Heart left ventricle (tissue), 16 donors: ENCODE data around the gene DDX46. TPM values are rescaled to one million over a fixed set of nuclear protein-coding genes. Genes with fewer than 3 reads are reported as not detected.
"Not testable (repeated sequence)": the region's sequence is repeated elsewhere in the genome, so short reads cannot be mapped to it uniquely, and the experiment has no call there.

Experiments
- ATAC-seq, 4 donors: fragments of 200-7000 bp; cut with Tn5 transposase; one replicate each; pipeline ENCODE4 v1.9.1; 2020 to 2022; ENCODE audit warnings: moderate library complexity in 4 of 4, mild to moderate bottlenecking in 3 of 4, moderate number of reproducible peaks in 1 of 4
- DNase-seq, 5 donors: peaks; one replicate each; pipeline ENCODE4 v3.0.0-alpha.2; 2020
- H3K27ac ChIP-seq, 12 donors: fragments of 200-600 bp; sonication (generic) in 4 of 12; one replicate each; pipeline versions ENCODE4 v1.5.0 to v1.8.0; 2016 to 2022; ENCODE audit warnings: mild to moderate bottlenecking in 2 of 12
- H3K27me3 ChIP-seq, 9 donors: fragments of 200-600 bp; sonication (generic) in 2 of 9; one replicate each; pipeline versions ENCODE4 v1.5.1 to v1.8.0; 2016 to 2022; ENCODE audit warnings: mild to moderate bottlenecking in 3 of 9
- H3K36me3 ChIP-seq, 9 donors: fragments of 200-600 bp; sonication (generic) in 2 of 9; one replicate each; pipeline versions ENCODE4 v1.5.0 to v1.8.0; 2018 to 2022; ENCODE audit warnings: mild to moderate bottlenecking in 2 of 9
- H3K4me1 ChIP-seq, 12 donors: fragments of 200-600 bp; sonication (generic) in 4 of 12; one replicate each; pipeline versions ENCODE4 v1.5.0 to v1.8.0; 2016 to 2022; ENCODE audit warnings: mild to moderate bottlenecking in 3 of 12
- H3K4me3 ChIP-seq, 12 donors: fragments of 200-600 bp; sonication (generic) in 4 of 12; one replicate each; pipeline versions ENCODE4 v1.5.0 to v1.8.0; 2017 to 2022; ENCODE audit warnings: mild to moderate bottlenecking in 9 of 12, moderate library complexity in 4 of 12
- H3K9me3 ChIP-seq, 12 donors: fragments of 200-600 bp; sonication (generic) in 4 of 12; one replicate each; pipeline versions ENCODE4 v1.5.0 to v1.8.0; 2016 to 2022; ENCODE audit warnings: mild to moderate bottlenecking in 1 of 12
- POLR2A ChIP-seq, 2 donors: fragments of 450-650 bp; IDR thresholded peaks; one replicate each; pipeline ENCODE4 v1.6.1; 2017; ENCODE audit warnings: antibody characterized with exemption in 2 of 2, mild to moderate bottlenecking in 2 of 2, moderate library complexity in 2 of 2
- WGBS, 4 donors: extraction: QIAGEN DNeasy Blood & Tissue Kit in 2 of 4; methylation state at CpG; one replicate each; pipeline versions ENCODE4 v1.1.5 to v1.1.7; 2013 to 2018; 5-methylcytosine and 5-hydroxymethylcytosine counted together
- intact Hi-C, 10 donors: fragments of 100-400 bp; cut with DNase I; formaldehyde crosslinking; loops; one replicate each; pipeline versions ENCODE4 v1.11.1 to v1.14.2; 2022
- polyA plus RNA-seq, 2 donors: library from polyadenylated mRNA; stranded (reverse); fragments of 200-250 nt; gene quantifications; one replicate each; pipeline ENCODE4 v1.2.3, GENCODE V29; 2013
- total RNA-seq, 9 donors: library from RNA; depleted of rRNA in 2 of 9; stranded (reverse); fragments of >200 nt in 2 of 9; fragmentation: NEBNext Ultra II Directional in 3 of 9; extraction: Animal tissue kit (Norgen Biotek cat#: 25700) in 3 of 9; gene quantifications; one replicate each; pipeline versions ENCODE4 v1.1.0 to v1.2.4, GENCODE V29; 2016 to 2023
- TF ChIP-seq, protein P1 (sequence below), 12 donors: fragments of 200-600 bp; sonication (generic) in 4 of 12; IDR thresholded peaks; one replicate each; pipeline versions ENCODE4 v1.5.0 to v1.8.0; 2018 to 2022; ENCODE audit warnings: antibody characterized with exemption in 12 of 12, mild to moderate bottlenecking in 5 of 12
- donor health status: ischemic (EF 13 %, LVEDD 7.1; RV severe dilation, severe dysfunction).
- donor health status: healthy with polysubstance abuse.
- donor health status: DM: no; HTN: yes; CAD: no.
- donor health status: DM: no; HTN: no; CAD: no.
- donor health status: ischemic (EF 25% LVEDD 6.9; RV normal size, moderate dysfunction).
- donor health status: ischemic (EF 25% LVEDD 5.7; RV mildly dilated, moderate dysfunction).
- donor health status: healthy.
- donor health status: DM: yes; HTN: yes; CAD: no.
- donor health status: ischemic (EF 35%, LVEDD 5.7; RV mildly dilated, moderate dysfunction).
- donor health status: nonischemic (EF 11% LVEDD 7.7; RV severe dilation, severe dysfunction).
- donor health status: DM: yes; HTN: yes; CAD: no.
- donor health status: PGD.
- donor health status: ischemic (EF 29% LVEDD 5.4; RV normal size, mild dysfunction).
- donor health status: nonischemic (EF 23%, LVEDD 6.1; RV moderate dilation, normal function).

DDX46 gene
- total and polyA plus RNA-seq, 11 donors = 14.3 to 37.0 (median 28.8) TPM

DNA sequence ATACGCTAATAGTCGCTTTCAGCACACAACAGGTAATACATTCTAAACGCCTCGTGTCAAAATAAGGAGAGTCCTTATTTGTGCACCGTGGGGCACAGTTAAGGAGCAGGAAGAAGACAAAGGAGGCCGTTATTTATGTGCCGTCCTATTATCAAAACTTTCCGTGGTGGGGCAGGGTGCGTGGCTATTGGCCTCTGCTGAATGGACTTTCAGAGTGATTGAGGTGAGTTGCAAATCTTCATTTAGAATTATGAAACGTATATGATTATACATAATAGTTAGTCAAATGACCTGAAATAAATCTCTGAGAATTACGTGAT is 88.0 kb downstream of the DDX46 start:
- DNase-seq (peak in 1 of 5 donors; percentile 18), ATAC-seq (peak in 1 of 4 donors; percentile 16)
- H3K9me3 ChIP-seq = no peaks in the 10 kb centered on the region
- peak overlapping the region; percentile 68 to 99 (median 90) for H3K4me3 ChIP-seq
- 1 to 3% (median 1%) methylated on average over 11 of the region's 11 CpGs for WGBS, 4 donors
- intact Hi-C loops = loop anchor here in 8 of 10 donors (1.0 to 10.0 kb wide), 5 partner anchors 28 to 92 kb away; partner anchors contain the start of genes PCBD2 (in 8 of the 8), DDX46 (in 1 of the 8) and TXNDC15 (in 1 of the 8)
- H3K4me1 ChIP-seq = peaks cover 6 to 46% (median 32%) of the 10 kb centered on the region in 12 donors
- H3K27me3 ChIP-seq = no peaks in the 10 kb centered on the region
- peaks cover 0 to 30% (median 8%) of the 10 kb centered on the region in 9 donors for H3K36me3 ChIP-seq
- TF ChIP-seq POLR2A (IDR thresholded peaks at IDR 0.05) = no peak
- TF ChIP-seq, protein P1, sequence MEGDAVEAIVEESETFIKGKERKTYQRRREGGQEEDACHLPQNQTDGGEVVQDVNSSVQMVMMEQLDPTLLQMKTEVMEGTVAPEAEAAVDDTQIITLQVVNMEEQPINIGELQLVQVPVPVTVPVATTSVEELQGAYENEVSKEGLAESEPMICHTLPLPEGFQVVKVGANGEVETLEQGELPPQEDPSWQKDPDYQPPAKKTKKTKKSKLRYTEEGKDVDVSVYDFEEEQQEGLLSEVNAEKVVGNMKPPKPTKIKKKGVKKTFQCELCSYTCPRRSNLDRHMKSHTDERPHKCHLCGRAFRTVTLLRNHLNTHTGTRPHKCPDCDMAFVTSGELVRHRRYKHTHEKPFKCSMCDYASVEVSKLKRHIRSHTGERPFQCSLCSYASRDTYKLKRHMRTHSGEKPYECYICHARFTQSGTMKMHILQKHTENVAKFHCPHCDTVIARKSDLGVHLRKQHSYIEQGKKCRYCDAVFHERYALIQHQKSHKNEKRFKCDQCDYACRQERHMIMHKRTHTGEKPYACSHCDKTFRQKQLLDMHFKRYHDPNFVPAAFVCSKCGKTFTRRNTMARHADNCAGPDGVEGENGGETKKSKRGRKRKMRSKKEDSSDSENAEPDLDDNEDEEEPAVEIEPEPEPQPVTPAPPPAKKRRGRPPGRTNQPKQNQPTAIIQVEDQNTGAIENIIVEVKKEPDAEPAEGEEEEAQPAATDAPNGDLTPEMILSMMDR (IDR thresholded peaks at IDR 0.05) = no peak
- peak overlapping the region; percentile 94 to 99 (median 97) for H3K27ac ChIP-seq

- H3K27me3 ChIP-seq, ATAC-seq, H3K9me3 ChIP-seq, H3K4me3 ChIP-seq, DNase-seq, H3K27ac ChIP-seq: not testable (repeated sequence)
- intact Hi-C loops = loop anchor here in 4 of 10 donors (10.0 kb wide), 2 partner anchors 55 to 95 kb away; partner anchors contain the start of genes PCBD2 (in 3 of the 4) and DDX46 (in 1 of the 4)
- peaks cover 6 to 51% (median 35%) of the 10 kb centered on the region in 12 donors for H3K4me1 ChIP-seq
- peaks cover 0 to 54% (median 32%) of the 10 kb centered on the region in 9 donors for H3K36me3 ChIP-seq
- WGBS, 4 donors = 89 to 92% (median 90%) methylated on average over 7 of the region's 7 CpGs
These were observed 90.9 kb downstream of the DDX46 start for GRCh38 chr5:134849434-134849933.

DNA sequence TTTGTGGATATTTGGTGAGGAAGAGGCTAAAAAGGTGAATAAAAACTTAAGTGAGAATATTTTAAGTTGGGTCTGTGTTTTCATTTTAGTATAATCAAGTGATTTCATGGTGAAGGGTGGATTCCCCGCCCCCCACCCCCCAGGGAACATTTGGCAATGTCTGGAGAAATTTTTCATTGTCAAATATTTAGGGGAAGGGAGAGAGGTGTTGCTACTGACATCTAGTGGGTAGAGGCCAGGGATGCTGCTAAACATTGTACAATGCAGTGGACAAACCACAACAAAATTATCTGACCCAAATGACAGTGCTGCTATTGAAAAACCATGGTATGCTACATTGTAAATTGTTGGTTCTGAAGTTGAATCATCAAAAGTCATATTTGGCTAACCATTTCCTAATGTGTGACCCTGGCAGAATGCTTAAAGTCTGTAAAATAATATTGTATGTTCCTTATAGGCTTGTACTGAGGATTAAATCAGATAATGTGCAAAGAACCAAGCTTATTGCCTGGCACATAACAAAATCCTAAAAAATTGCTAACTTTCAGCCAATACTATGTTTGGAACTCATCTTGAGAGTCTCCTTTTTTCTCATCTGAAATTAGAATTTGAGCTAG is 92.8 kb downstream of the DDX46 start:
- peaks cover 0 to 73% (median 51%) of the 10 kb centered on the region in 9 donors for H3K36me3 ChIP-seq
- no peak for ATAC-seq

GRCh38 chr5:134856465-134856864 is 97.9 kb downstream of the DDX46 start:
- 92 to 94% (median 93%) methylated on average over 7 of the region's 7 CpGs for WGBS, 4 donors
- intact Hi-C loops = loop anchor here in 1 of 10 donors (10.0 kb wide), 1 partner anchor 48 kb away; the partner anchor contains the start of gene PCBD2

More for the DNA sequence above, 92.8 kb downstream of the DDX46 start:
- intact Hi-C loops = loop anchor here in 1 of 10 donors (10.0 kb wide), 1 partner anchor 53 kb away; the partner anchor contains the start of gene PCBD2
- peaks cover 6 to 47% (median 32%) of the 10 kb centered on the region in 12 donors for H3K4me1 ChIP-seq
- H3K9me3 ChIP-seq = no peaks in the 10 kb centered on the region
- H3K4me3 ChIP-seq = no peak overlapping the region
- DNase-seq = peak in 1 of 5 donors; percentile 5
- 48 to 61% (median 52%) methylated on average over 1 of the region's 1 CpG for WGBS, 4 donors
- no peak for TF ChIP-seq POLR2A (IDR thresholded peaks at IDR 0.05)
- TF ChIP-seq, protein P1 (IDR thresholded peaks at IDR 0.05) = peak in 9 of 12 donors; percentile 10 to 47 (median 29)
- H3K27me3 ChIP-seq = no peaks in the 10 kb centered on the region
- H3K27ac ChIP-seq = no peak overlapping the region

DNA sequence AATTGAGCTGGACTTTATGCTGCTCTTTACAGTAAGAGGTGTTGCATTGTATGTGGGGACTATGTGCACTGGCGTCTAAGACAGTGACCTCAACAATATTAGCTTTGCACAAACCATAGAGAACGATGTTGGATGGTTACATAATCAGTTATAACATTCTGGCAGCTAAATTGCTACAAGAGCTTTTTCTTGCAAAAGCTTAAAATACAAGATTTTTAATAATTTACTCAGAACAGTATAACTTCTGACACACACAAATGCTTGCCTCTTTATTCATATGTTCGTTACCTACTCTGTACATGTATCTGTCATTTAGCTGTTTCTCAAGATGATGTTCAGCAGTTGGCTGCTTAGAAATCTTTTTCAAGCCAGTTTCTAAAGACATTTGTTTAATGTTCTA is 98.8 kb downstream of the DDX46 start:
- no peak overlapping the region for H3K27ac ChIP-seq
- no peak overlapping the region for H3K4me3 ChIP-seq
- WGBS, 4 donors = 59 to 68% (median 64%) methylated on average over 3 of the region's 3 CpGs
- peaks cover 0 to 98% (median 79%) of the 10 kb centered on the region in 9 donors for H3K36me3 ChIP-seq
- ATAC-seq (no peak), DNase-seq (no peak)
- no peaks in the 10 kb centered on the region for H3K9me3 ChIP-seq
- intact Hi-C loops = loop anchor here in 1 of 10 donors (10.0 kb wide), 1 partner anchor 47 kb away; the partner anchor contains the start of gene PCBD2
- peaks cover 0 to 9% (median 0%) of the 10 kb centered on the region in 12 donors for H3K4me1 ChIP-seq
- TF ChIP-seq, protein P1 (IDR thresholded peaks at IDR 0.05) = no peak
- TF ChIP-seq POLR2A (IDR thresholded peaks at IDR 0.05) = no peak
- H3K27me3 ChIP-seq = no peaks in the 10 kb centered on the region

More at GRCh38 chr5:134856465-134856864, 97.9 kb downstream of the DDX46 start:
- not testable (repeated sequence) for ATAC-seq, H3K9me3 ChIP-seq, DNase-seq, H3K27ac ChIP-seq, H3K27me3 ChIP-seq, H3K4me3 ChIP-seq
- H3K36me3 ChIP-seq = peaks cover 0 to 99% (median 85%) of the 10 kb centered on the region in 9 donors
- H3K4me1 ChIP-seq = peaks cover 0 to 11% (median 4%) of the 10 kb centered on the region in 12 donors
